Upper lobe of right lung (tissue), 1 donor: ENCODE data around the gene ART4. TPM values are rescaled to one million over a fixed set of nuclear protein-coding genes. Genes with fewer than 3 reads are reported as not detected.
A peak's percentile ranks its signal among the peaks of the same experiment; 100 is the strongest.

Experiments
- ATAC-seq: fragments of 200-7000 bp; cut with Tn5 transposase; one replicate; pipeline ENCODE4 v1.9.1; 2020; ENCODE audit warnings: mild to moderate bottlenecking, moderate library complexity
- DNase-seq: peaks from one replicate; pipeline ENCODE4 v3.0.0-alpha.2; 2020
- H3K27ac ChIP-seq: fragments of 200-600 bp; one replicate; pipeline ENCODE4 v1.8.0; 2022
- H3K27me3 ChIP-seq: fragments of 200-600 bp; one replicate; pipeline ENCODE4 v1.8.0; 2022; ENCODE audit warnings: mild to moderate bottlenecking
- H3K36me3 ChIP-seq: fragments of 200-600 bp; one replicate; pipeline ENCODE4 v1.8.0; 2022
- H3K4me1 ChIP-seq: fragments of 200-600 bp; one replicate; pipeline ENCODE4 v1.8.0; 2022
- H3K4me3 ChIP-seq: fragments of 200-600 bp; one replicate; pipeline ENCODE4 v1.8.0; 2022; ENCODE audit warnings: mild to moderate bottlenecking
- H3K9me3 ChIP-seq: fragments of 200-600 bp; one replicate; pipeline ENCODE4 v1.8.0; 2022
- intact Hi-C: fragments of 100-400 bp; cut with DNase I; formaldehyde crosslinking; loops from one replicate; pipeline ENCODE4 v1.11.0; 2022
- total RNA-seq: library from RNA; stranded (reverse); fragmentation: NEBNext Ultra II Directional; extraction: Animal tissue kit (Norgen Biotek cat#: 25700); gene quantifications from one replicate; pipeline ENCODE4 v1.2.1, GENCODE V29; 2021
- TF ChIP-seq, protein P1 (sequence below): fragments of 200-600 bp; IDR thresholded peaks from one replicate; pipeline ENCODE4 v1.8.0; 2022; ENCODE audit warnings: antibody characterized with exemption
- donor health status: DM: no; HTN: yes; CAD: no; lungs with severe emphysema.

ART4 gene
- total RNA-seq, 1 donor from 2014 or later: 5.7 TPM

GRCh38 chr12:14836336-14837210 lies 6.8 kb downstream of the ART4 start:
- TF ChIP-seq, protein P1, sequence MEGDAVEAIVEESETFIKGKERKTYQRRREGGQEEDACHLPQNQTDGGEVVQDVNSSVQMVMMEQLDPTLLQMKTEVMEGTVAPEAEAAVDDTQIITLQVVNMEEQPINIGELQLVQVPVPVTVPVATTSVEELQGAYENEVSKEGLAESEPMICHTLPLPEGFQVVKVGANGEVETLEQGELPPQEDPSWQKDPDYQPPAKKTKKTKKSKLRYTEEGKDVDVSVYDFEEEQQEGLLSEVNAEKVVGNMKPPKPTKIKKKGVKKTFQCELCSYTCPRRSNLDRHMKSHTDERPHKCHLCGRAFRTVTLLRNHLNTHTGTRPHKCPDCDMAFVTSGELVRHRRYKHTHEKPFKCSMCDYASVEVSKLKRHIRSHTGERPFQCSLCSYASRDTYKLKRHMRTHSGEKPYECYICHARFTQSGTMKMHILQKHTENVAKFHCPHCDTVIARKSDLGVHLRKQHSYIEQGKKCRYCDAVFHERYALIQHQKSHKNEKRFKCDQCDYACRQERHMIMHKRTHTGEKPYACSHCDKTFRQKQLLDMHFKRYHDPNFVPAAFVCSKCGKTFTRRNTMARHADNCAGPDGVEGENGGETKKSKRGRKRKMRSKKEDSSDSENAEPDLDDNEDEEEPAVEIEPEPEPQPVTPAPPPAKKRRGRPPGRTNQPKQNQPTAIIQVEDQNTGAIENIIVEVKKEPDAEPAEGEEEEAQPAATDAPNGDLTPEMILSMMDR: no peak
- peaks cover 13% of the 10 kb centered on the region for H3K4me1 ChIP-seq
- DNase-seq (no peak), ATAC-seq (peak; percentile 43)
- intact Hi-C loops: no loop called here
- no peaks in the 10 kb centered on the region for H3K9me3 ChIP-seq
- no peak overlapping the region for H3K27ac ChIP-seq
- H3K27me3 ChIP-seq: no peaks in the 10 kb centered on the region
- no peaks in the 10 kb centered on the region for H3K36me3 ChIP-seq
- no peak overlapping the region for H3K4me3 ChIP-seq

GRCh38 chr12:14834509-14834908 lies 8.8 kb downstream of the ART4 start:
- peaks cover 6% of the 10 kb centered on the region for H3K4me1 ChIP-seq
- ATAC-seq: no peak
- no peaks in the 10 kb centered on the region for H3K27me3 ChIP-seq
- TF ChIP-seq, protein P1: no peak
- intact Hi-C loops: no loop called here
- DNase-seq: no peak
- no peaks in the 10 kb centered on the region for H3K9me3 ChIP-seq
- no peak overlapping the region for H3K4me3 ChIP-seq
- H3K27ac ChIP-seq: no peak overlapping the region
- no peaks in the 10 kb centered on the region for H3K36me3 ChIP-seq

DNA sequence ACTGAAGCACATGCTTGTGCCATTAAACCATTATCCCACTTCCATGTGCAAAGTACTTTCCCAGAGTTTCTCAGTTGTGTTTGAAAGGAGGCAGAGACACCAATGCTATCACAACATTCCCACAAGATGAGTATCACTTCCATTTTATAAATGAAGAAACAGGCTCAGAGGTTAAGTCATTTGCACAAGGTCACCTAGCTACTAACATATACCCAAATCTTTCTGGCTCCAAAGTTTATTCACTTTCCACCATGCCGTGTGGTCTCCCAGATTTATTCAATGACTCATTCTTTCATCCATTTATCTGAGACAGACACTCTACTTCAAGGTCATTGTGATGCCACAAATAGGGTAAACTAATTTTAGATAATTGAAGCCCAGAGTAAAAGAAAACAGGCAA lies 9.4 kb downstream of the ART4 start:
- TF ChIP-seq, protein P1: no peak
- peaks cover 6% of the 10 kb centered on the region for H3K4me1 ChIP-seq
- no peak overlapping the region for H3K27ac ChIP-seq
- no peaks in the 10 kb centered on the region for H3K9me3 ChIP-seq
- DNase-seq (no peak), ATAC-seq (no peak)
- H3K36me3 ChIP-seq: no peaks in the 10 kb centered on the region
- H3K4me3 ChIP-seq: no peak overlapping the region
- intact Hi-C loops: no loop called here
- no peaks in the 10 kb centered on the region for H3K27me3 ChIP-seq

- TF ChIP-seq, protein P1: no peak
- no peaks in the 10 kb centered on the region for H3K27me3 ChIP-seq
- H3K27ac ChIP-seq: no peak overlapping the region
- no peak overlapping the region for H3K4me3 ChIP-seq
- no peaks in the 10 kb centered on the region for H3K36me3 ChIP-seq
- H3K4me1 ChIP-seq: peaks cover 6% of the 10 kb centered on the region
- ATAC-seq (no peak), DNase-seq (no peak)
- H3K9me3 ChIP-seq: no peaks in the 10 kb centered on the region
- intact Hi-C loops: no loop called here
Observed at GRCh38 chr12:14833336-14833735, 10.0 kb downstream of the ART4 start.

GRCh38 chr12:14828892-14829291 lies 14.4 kb downstream of the ART4 start:
- H3K4me1 ChIP-seq: no peaks in the 10 kb centered on the region
- no peaks in the 10 kb centered on the region for H3K9me3 ChIP-seq
- no peaks in the 10 kb centered on the region for H3K27me3 ChIP-seq
- intact Hi-C loops: no loop called here
- H3K36me3 ChIP-seq: no peaks in the 10 kb centered on the region
- ATAC-seq (peak; percentile 72), DNase-seq (no peak)
- TF ChIP-seq, protein P1: no peak
- no peak overlapping the region for H3K4me3 ChIP-seq
- no peak overlapping the region for H3K27ac ChIP-seq
